Nephron progenitor cell (in vitro differentiated cells): ENCODE data around the gene OR2T33.

Source experiments
- DNase-seq: peaks from one replicate; pipeline ENCODE4 v3.0.0; 2021
- H3K27ac Mint-ChIP-seq: 2 replicates; pipeline ENCODE4 v1.8.0; 2021; ENCODE audit warnings: mild to moderate bottlenecking, moderate library complexity, mixed read lengths
- H3K27me3 Mint-ChIP-seq: 2 replicates; pipeline ENCODE4 v1.8.0; 2021; ENCODE audit warnings: mild to moderate bottlenecking, low read depth, mixed read lengths; ENCODE audit not compliant: poor library complexity
- H3K36me3 Mint-ChIP-seq: 2 replicates; pipeline ENCODE4 v1.8.0; 2021; ENCODE audit warnings: low read depth, mixed read lengths
- H3K4me1 Mint-ChIP-seq: 2 replicates; pipeline ENCODE4 v1.8.0; 2021; ENCODE audit warnings: mixed read lengths
- H3K4me3 Mint-ChIP-seq: 2 replicates; pipeline ENCODE4 v1.8.0; 2021; ENCODE audit warnings: mild to moderate bottlenecking, moderate library complexity, mixed read lengths
- H3K9me3 Mint-ChIP-seq: 2 replicates; pipeline ENCODE4 v1.8.0; 2021; ENCODE audit warnings: mild to moderate bottlenecking, moderate library complexity, mixed read lengths
- TF ChIP-seq, protein P1 (sequence below): fragments of 200-600 bp; sonication (generic); IDR thresholded peaks from 2 replicates; pipeline ENCODE4 v1.5.0; 2021; ENCODE audit warnings: antibody characterized with exemption

Gene OR2T33

DNA sequence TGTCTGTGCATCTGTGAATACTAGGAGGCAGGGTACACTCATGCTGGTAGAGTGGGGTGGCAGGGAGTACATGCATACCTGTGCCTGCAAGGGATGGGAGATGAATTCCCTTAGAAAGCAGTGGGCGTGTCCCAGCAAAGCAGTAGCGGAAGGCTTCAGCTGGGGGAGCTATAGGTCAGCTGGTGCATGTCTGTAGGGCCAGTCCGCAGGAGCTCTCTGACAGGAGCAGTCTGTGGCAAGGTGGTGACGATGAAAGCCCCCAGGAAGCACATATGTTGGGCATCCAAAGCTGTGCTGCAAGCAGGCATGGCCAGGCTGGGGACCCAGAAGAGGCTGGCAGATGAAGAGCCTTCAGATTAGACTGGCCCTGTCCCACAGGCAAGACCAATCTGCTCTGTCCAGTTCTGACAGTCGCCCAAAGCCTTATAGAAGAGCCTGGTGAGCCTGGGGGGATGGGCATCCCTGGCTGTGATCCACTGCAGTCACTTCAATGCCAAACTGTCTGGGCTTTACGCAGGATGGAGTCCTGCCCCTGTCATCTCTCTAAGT is 48.3 kb downstream of the OR2T33 start:
- Mint-ChIP-seq H3K9me3 (peaks cover 83% of the 10 kb centered on the region), H3K27ac (no peak overlapping the region), H3K4me1 (no peaks in the 10 kb centered on the region), H3K27me3 (no peaks in the 10 kb centered on the region), H3K4me3 (no peak overlapping the region), H3K36me3 (no peaks in the 10 kb centered on the region)
- no peak for DNase-seq
- TF ChIP-seq, protein P1, sequence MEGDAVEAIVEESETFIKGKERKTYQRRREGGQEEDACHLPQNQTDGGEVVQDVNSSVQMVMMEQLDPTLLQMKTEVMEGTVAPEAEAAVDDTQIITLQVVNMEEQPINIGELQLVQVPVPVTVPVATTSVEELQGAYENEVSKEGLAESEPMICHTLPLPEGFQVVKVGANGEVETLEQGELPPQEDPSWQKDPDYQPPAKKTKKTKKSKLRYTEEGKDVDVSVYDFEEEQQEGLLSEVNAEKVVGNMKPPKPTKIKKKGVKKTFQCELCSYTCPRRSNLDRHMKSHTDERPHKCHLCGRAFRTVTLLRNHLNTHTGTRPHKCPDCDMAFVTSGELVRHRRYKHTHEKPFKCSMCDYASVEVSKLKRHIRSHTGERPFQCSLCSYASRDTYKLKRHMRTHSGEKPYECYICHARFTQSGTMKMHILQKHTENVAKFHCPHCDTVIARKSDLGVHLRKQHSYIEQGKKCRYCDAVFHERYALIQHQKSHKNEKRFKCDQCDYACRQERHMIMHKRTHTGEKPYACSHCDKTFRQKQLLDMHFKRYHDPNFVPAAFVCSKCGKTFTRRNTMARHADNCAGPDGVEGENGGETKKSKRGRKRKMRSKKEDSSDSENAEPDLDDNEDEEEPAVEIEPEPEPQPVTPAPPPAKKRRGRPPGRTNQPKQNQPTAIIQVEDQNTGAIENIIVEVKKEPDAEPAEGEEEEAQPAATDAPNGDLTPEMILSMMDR = no peak

GRCh38 chr1:248225537-248225936 is 52.2 kb downstream of the OR2T33 start:
- H3K4me1 Mint-ChIP-seq = no peaks in the 10 kb centered on the region
- TF ChIP-seq, protein P1 = no peak
- H3K36me3 Mint-ChIP-seq = no peaks in the 10 kb centered on the region
- H3K9me3 Mint-ChIP-seq = peaks cover 73% of the 10 kb centered on the region
- no peak overlapping the region for H3K27ac Mint-ChIP-seq
- DNase-seq = no peak
- no peak overlapping the region for H3K4me3 Mint-ChIP-seq
- H3K27me3 Mint-ChIP-seq = no peaks in the 10 kb centered on the region
